TTC549 (cell line): ENCODE results near the gene CCDC77.

Experiments
- FAIRE-seq: peaks from 2 replicates; lab custom pipeline; 2012; peaks lifted over from hg19 to GRCh38; lab: Jason Lieb, UNC

CCDC77 gene

DNA sequence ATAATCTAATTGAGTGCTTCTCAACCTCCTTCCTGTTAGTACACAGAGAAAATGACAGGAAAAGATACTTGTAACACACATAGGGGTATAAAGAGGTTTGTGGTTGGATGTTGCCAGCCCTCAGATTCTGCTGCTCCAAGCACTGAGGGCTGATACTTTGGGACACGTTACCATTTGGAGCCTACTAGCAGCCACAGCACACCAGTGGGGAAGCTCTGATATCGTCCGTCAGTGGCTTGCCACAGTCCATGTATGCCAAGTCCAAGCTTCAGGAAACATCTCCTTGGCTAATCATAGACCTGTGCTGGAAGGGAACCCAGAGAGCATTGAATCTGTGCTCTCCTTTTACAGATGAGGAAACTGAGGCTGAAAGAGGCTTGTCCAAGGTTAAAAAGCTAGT lies 80.6 kb downstream of the CCDC77 start:
- no peak for FAIRE-seq

DNA sequence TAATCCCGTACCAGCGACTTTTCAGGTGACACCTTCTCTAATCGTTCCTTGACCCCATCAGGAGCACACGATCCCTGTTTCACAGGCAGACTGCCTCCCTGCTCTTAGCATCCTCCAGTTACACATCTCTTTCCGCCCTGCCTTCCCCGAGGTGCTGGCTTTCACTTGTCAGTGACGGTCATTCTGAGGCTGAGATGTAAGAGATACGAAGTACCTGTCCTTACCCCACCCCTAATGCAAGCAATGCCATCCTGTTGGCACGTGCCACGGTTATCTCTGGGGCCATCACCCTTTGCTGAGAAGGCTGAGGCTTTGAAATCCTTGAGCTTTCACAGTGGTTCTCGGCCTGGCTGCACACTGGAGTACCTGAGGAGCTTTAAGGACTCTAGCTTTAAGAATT lies 82.7 kb downstream of the CCDC77 start:
- FAIRE-seq: no peak

DNA sequence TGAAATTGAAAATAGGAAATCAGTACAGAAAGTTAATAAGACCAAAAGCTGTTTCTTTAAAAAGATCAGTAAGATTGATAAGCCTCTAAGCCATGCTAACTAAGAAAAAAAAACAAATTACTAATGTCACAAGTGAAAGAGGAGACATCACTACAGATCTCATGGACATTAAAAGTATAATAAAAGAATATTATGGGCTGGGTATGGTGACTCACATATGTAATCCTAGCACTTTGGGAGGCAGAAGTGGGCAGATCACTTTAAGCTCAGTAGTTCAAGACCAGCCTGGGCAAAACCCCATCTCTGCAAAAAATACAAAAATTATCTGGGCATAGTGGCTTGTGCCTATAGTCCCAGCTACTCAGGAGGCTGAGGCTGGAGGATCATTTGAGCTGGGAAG lies 88.8 kb downstream of the CCDC77 start:
- FAIRE-seq: no peak
